H1 (cell line): ENCODE data around the gene ARID1B. TPM values are rescaled to one million over a fixed set of nuclear protein-coding genes. Genes with fewer than 3 reads are reported as not detected.

Source experiments
- BACH1 ChIP-seq: IDR thresholded peaks from 2 replicates; pipeline ENCODE4 v1.6.1; 2012; ENCODE audit warnings: low read length, improper control_type of control experiment
- CREB1 ChIP-seq: IDR thresholded peaks from 2 replicates; pipeline ENCODE4 v1.6.1; 2012; ENCODE audit warnings: inconsistent platforms
- EZH2 ChIP-seq: fragments of 200-600 bp; sonication (generic); IDR thresholded peaks from 2 replicates; pipeline ENCODE4 v1.7.1; 2012; ENCODE audit warnings: low read depth, mild to moderate bottlenecking, moderate library complexity, low read length, inconsistent platforms; ENCODE audit not compliant: severe bottlenecking
- MAX ChIP-seq: IDR thresholded peaks from 2 replicates; pipeline ENCODE4 v1.6.1; 2012; ENCODE audit warnings: inconsistent platforms
- polyA plus RNA-seq, 7 experiments: library from polyadenylated mRNA; depleted of rRNA in 3 of 7; stranded (reverse) in 5 of 7; unstranded in 2 of 7; fragments of >200 nt in 5 of 7; fragments of 200-250 nt in 2 of 7; gene quantifications; 1 replicate in 5 of 7; 2 replicates in 1 of 7; 4 replicates in 1 of 7; pipeline versions ENCODE4 v1.2.1 to v1.2.3, GENCODE V29; 2011 to 2013; ENCODE audit warnings: missing spikeins in 2 of 7, mixed read lengths in 2 of 7
- total RNA-seq: library from RNA; stranded (reverse); fragmentation: NEBNext Ultra II Directional; extraction: Animal tissue kit (Norgen Biotek cat#: 25700); gene quantifications from 2 replicates; pipeline ENCODE4 v1.2.1, GENCODE V29; 2021
- TF ChIP-seq, protein P1 (sequence below): IDR thresholded peaks from 2 replicates; pipeline ENCODE4 v1.6.1; 2012; ENCODE audit warnings: inconsistent platforms

Gene ARID1B
- total and polyA plus RNA-seq, 2 of the 8 experiments (the other 6 are each of a cell fraction or from before 2014, with no cell fraction given) = 24.3 to 70.3 TPM

DNA sequence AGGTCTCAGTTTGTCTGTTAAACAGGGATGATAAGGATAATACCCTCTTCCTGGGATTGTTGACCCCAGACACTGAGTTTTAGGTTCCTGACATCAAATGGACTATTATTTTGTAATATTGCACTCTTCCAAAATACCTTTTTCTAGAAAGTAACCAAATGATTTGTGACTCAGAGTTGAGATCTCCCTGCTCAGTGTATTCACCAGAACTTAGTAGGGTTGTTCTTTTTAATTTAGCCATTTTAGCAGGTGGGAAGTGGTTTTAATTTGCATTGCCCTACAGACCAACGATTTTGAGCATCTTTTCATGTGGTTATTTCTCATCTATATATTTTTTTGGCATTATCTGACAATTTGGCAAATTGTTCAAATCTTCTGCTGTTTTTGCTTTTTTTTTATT, 471.1 kb downstream of the ARID1B start (continued):
- no peak for TF ChIP-seq EZH2
- no peak for TF ChIP-seq MAX
- TF ChIP-seq, protein P1, sequence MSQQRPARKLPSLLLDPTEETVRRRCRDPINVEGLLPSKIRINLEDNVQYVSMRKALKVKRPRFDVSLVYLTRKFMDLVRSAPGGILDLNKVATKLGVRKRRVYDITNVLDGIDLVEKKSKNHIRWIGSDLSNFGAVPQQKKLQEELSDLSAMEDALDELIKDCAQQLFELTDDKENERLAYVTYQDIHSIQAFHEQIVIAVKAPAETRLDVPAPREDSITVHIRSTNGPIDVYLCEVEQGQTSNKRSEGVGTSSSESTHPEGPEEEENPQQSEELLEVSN = no peak
- TF ChIP-seq BACH1 = no peak
- no peak for TF ChIP-seq CREB1
- TF ChIP-seq, all 59 proteins: peak for 0
